ENCODE measurements around the gene SLC25A18.

DNA sequence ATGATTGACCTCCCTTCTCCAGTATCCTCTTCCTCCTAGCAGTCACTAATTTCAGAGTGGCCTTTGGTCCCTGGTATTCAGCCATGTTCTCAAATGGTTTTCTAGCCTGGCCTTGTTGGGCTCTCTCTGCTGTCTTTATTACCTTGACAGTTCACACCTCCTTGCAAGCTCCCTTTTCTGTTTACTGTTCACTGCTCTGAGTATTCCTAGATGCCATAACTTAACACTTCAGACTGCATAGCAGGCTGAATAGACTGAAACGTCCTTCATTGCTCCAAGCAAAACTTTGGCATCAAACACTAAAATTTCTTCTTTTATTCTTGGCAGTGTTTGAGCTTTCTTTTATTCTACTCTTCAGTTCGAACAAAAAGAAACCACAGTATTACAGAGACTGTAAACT lies 49.7 kb upstream of the SLC25A18 start:
- TF ChIP-seq TARDBP (IDR thresholded peaks at IDR 0.05) (no peak), ZNF384 (IDR thresholded peaks at IDR 0.05) (no peak), BHLHE40 (IDR thresholded peaks at IDR 0.05; ENCODE audit: borderline replicate concordance) (no peak), SUZ12 (IDR thresholded peaks at IDR 0.05) (no peak), SP1 (IDR thresholded peaks at IDR 0.05) (no peak)
- TF ChIP-seq, protein P1, sequence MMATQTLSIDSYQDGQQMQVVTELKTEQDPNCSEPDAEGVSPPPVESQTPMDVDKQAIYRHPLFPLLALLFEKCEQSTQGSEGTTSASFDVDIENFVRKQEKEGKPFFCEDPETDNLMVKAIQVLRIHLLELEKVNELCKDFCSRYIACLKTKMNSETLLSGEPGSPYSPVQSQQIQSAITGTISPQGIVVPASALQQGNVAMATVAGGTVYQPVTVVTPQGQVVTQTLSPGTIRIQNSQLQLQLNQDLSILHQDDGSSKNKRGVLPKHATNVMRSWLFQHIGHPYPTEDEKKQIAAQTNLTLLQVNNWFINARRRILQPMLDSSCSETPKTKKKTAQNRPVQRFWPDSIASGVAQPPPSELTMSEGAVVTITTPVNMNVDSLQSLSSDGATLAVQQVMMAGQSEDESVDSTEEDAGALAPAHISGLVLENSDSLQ (IDR thresholded peaks at IDR 0.05), result no peak
